ENCODE measurements around the gene ADA. TPM values are rescaled to one million over a fixed set of nuclear protein-coding genes. Genes with fewer than 3 reads are reported as not detected.
A peak's percentile ranks its signal among the peaks of the same experiment; 100 is the strongest.

The ADA gene
- polyA plus RNA-seq, 1 of the 3 experiments (the other 2 are of a cell fraction): 25.7 TPM

DNA sequence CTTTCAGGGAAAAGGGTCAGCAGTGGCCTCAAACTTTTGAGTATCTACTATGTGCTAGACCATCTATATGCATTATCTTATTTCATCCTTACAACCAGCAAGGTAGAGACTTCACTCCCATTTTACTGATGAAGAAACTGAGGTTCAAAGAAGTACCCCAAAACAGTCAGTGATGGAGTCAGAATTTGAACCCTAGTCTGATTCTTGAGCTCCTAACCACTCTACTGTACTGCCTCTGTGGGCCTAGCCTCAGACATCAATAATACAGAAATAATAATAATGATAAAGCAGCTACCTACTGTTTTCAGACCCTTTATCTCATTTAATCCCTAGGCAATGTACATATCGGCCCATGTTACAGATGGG lies 8.4 kb downstream of the ADA start (continued):
- no peak for TF ChIP-seq USF2 (IDR thresholded peaks at IDR 0.05; ENCODE audit: borderline replicate concordance, low read depth, low read length)

GRCh38 chr20:44642203-44643153 lies 9.0 kb downstream of the ADA start:
- Histone ChIP-seq H3K79me2 (ENCODE audit: insufficient read depth) (no peaks in the 10 kb centered on the region), H3K4me2 (peak overlapping the region; percentile 74), H3K9ac (peak overlapping the region; percentile 53), H3K27me3 (ENCODE audit: insufficient read depth) (no peaks in the 10 kb centered on the region), H3K4me3 (ENCODE audit: low read depth in 2 of 2, low read length in 1 of 2) (0 out of 4 replicates have a peak overlapping the region, but pooled peaks of 1 of the 2 experiments have one; percentile 22), H4K20me1 (ENCODE audit: insufficient read depth) (0 out of 2 replicates have a peak, but pooled peaks cover 3% of the 10 kb centered on the region), H3F3A (replicated peaks; ENCODE audit: insufficient read depth) (peaks cover 19% of the 10 kb centered on the region), H3K36me3 (replicated peaks in 1 of 2; ENCODE audit: control insufficient read depth in 1 of 2, insufficient read depth in 2 of 2, low read length in 1 of 2) (no peaks in the 10 kb centered on the region), H3K4me1 (ENCODE audit: control insufficient read depth in 1 of 2, insufficient read depth in 2 of 2, low read depth in 1 of 2, low read length in 1 of 2) (peaks cover 24 to 31% of the 10 kb centered on the region in 2 experiments; a peak in 3 of 4 replicates), H3K27ac (ENCODE audit: low read depth in 2 of 2, low read length in 1 of 2) (peak overlapping the region; percentile 73 to 76), H3K9me3 (no peaks in the 10 kb centered on the region), H3K9me2 (no peaks in the 10 kb centered on the region), H2AFZ (ENCODE audit: low read depth) (peak overlapping the region; percentile 86)
- ChIA-PET POLR2A (interaction anchor here (1.3 to 2.0 kb wide), 2 partner anchors 8 to 9 kb away, joined by 4 read pairs; partner anchors contain the start of gene ADA), CTCF (interaction anchor here (0.6 to 2.5 kb wide), 5 partner anchors 8 to 112 kb away, joined by 3 to 11 read pairs (median 3); no protein-coding TSS in a partner anchor)
- peak; percentile 81 for DNase-seq
- 6% methylated on average over 12 of the region's 17 CpGs for WGBS (ENCODE audit: low lambda C conversion rate)
- TF ChIP-seq TAF1 (IDR thresholded peaks at IDR 0.05; ENCODE audit: borderline replicate concordance, low read depth, low read length): no peak
- no peak for TF ChIP-seq TEAD4 (IDR thresholded peaks at IDR 0.05; ENCODE audit: borderline replicate concordance, insufficient read depth)
- 0 out of 4 replicates have a peak, but pooled peaks of 1 of the 2 experiments have one; percentile 10 for TF ChIP-seq EP300 (IDR thresholded peaks at IDR 0.05; ENCODE audit: borderline replicate concordance in 1 of 2, low read depth in 1 of 2, low read length in 1 of 2)
- TF ChIP-seq NFIC (IDR thresholded peaks at IDR 0.05; ENCODE audit: borderline replicate concordance): peak; percentile 61
- peak; percentile 48; the same call in 1 of the 2 replicates for TF ChIP-seq ELF1 (IDR thresholded peaks at IDR 0.05)
- peak; percentile 59; the same call in 1 of the 2 replicates for TF ChIP-seq MXI1 (IDR thresholded peaks at IDR 0.05; ENCODE audit: low read depth, low read length)
- no peak; the same call in 1 of the 2 replicates for TF ChIP-seq RAD21 (IDR thresholded peaks at IDR 0.05; ENCODE audit: low read length)
- TF ChIP-seq, protein P1, sequence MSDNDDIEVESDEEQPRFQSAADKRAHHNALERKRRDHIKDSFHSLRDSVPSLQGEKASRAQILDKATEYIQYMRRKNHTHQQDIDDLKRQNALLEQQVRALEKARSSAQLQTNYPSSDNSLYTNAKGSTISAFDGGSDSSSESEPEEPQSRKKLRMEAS (IDR thresholded peaks at IDR 0.05; ENCODE audit: low read depth): peak; percentile 73
- TF ChIP-seq RXRA (IDR thresholded peaks at IDR 0.05; ENCODE audit: borderline replicate concordance, low read depth): peak; percentile 71; the same call in 1 of the 2 replicates
- TF ChIP-seq TCF12 (IDR thresholded peaks at IDR 0.05): peak; percentile 18; the same call in 1 of the 2 replicates
- TF ChIP-seq REST (IDR thresholded peaks at IDR 0.05; ENCODE audit: low read depth, low read length): no peak
- no peak for TF ChIP-seq POLR2AphosphoS5 (IDR thresholded peaks at IDR 0.05; ENCODE audit: low read depth, low read length)
- no peak for TF ChIP-seq NRF1 (IDR thresholded peaks at IDR 0.05; ENCODE audit: low read depth, low read length)
- TF ChIP-seq, protein P2, sequence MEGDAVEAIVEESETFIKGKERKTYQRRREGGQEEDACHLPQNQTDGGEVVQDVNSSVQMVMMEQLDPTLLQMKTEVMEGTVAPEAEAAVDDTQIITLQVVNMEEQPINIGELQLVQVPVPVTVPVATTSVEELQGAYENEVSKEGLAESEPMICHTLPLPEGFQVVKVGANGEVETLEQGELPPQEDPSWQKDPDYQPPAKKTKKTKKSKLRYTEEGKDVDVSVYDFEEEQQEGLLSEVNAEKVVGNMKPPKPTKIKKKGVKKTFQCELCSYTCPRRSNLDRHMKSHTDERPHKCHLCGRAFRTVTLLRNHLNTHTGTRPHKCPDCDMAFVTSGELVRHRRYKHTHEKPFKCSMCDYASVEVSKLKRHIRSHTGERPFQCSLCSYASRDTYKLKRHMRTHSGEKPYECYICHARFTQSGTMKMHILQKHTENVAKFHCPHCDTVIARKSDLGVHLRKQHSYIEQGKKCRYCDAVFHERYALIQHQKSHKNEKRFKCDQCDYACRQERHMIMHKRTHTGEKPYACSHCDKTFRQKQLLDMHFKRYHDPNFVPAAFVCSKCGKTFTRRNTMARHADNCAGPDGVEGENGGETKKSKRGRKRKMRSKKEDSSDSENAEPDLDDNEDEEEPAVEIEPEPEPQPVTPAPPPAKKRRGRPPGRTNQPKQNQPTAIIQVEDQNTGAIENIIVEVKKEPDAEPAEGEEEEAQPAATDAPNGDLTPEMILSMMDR (IDR thresholded peaks at IDR 0.05): no peak

Data from SK-N-SH (cell line).